ENCODE data around the gene TENM4.

DNA sequence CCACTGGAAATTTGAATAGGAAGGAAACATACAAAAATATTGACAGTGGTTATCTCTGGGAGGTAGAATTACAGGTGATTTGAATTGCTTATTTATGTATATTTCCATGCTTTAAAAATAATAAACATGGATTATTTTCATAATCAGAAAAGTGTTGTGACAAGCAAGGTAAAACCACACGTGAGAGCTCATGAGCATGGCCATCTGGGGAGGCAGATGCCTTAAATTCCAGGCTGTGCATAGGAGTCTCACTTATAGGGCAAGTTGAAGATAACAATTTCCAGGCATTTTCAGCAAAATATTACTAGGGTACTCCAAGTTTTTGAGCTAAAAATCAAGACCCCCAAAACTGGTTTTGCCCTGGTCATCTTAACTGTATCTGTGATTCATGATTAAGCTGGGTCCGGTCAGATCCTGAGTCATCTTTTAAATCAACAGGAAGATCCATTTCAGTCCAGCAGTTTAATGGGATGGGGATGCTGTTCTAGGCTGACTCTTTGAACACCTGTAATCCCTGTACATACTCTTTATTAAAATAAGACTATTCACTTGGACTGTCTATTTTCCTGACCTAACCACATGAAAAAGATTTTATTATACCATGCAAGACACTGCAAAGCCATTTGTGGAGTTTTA is 750.4 kb downstream of the TENM4 start:
- TF ChIP-seq, protein P1, sequence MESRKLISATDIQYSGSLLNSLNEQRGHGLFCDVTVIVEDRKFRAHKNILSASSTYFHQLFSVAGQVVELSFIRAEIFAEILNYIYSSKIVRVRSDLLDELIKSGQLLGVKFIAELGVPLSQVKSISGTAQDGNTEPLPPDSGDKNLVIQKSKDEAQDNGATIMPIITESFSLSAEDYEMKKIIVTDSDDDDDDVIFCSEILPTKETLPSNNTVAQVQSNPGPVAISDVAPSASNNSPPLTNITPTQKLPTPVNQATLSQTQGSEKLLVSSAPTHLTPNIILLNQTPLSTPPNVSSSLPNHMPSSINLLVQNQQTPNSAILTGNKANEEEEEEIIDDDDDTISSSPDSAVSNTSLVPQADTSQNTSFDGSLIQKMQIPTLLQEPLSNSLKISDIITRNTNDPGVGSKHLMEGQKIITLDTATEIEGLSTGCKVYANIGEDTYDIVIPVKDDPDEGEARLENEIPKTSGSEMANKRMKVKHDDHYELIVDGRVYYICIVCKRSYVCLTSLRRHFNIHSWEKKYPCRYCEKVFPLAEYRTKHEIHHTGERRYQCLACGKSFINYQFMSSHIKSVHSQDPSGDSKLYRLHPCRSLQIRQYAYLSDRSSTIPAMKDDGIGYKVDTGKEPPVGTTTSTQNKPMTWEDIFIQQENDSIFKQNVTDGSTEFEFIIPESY (IDR thresholded peaks at IDR 0.05; ENCODE audit: borderline replicate concordance, low read depth): no peak
- TF ChIP-seq, protein P2, sequence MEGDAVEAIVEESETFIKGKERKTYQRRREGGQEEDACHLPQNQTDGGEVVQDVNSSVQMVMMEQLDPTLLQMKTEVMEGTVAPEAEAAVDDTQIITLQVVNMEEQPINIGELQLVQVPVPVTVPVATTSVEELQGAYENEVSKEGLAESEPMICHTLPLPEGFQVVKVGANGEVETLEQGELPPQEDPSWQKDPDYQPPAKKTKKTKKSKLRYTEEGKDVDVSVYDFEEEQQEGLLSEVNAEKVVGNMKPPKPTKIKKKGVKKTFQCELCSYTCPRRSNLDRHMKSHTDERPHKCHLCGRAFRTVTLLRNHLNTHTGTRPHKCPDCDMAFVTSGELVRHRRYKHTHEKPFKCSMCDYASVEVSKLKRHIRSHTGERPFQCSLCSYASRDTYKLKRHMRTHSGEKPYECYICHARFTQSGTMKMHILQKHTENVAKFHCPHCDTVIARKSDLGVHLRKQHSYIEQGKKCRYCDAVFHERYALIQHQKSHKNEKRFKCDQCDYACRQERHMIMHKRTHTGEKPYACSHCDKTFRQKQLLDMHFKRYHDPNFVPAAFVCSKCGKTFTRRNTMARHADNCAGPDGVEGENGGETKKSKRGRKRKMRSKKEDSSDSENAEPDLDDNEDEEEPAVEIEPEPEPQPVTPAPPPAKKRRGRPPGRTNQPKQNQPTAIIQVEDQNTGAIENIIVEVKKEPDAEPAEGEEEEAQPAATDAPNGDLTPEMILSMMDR (IDR thresholded peaks at IDR 0.05): no peak
- TF ChIP-seq EZH2phosphoT487 (IDR thresholded peaks at IDR 0.05; ENCODE audit: borderline replicate concordance, low read depth): no peak
- TF ChIP-seq, protein P3, sequence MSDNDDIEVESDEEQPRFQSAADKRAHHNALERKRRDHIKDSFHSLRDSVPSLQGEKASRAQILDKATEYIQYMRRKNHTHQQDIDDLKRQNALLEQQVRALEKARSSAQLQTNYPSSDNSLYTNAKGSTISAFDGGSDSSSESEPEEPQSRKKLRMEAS (IDR thresholded peaks at IDR 0.05; ENCODE audit: low read depth): no peak
- no peak for TF ChIP-seq POLR2AphosphoS5 (IDR thresholded peaks at IDR 0.05; ENCODE audit: low read depth, low read length)
- TF ChIP-seq YY1 (IDR thresholded peaks at IDR 0.05; ENCODE audit: low read depth): no peak

All from SK-N-SH (cell line).